ENCODE data around the gene GALNT17. TPM values are rescaled to one million over a fixed set of nuclear protein-coding genes. Genes with fewer than 3 reads are reported as not detected.

GALNT17 gene
- total RNA-seq, 1 donor from 2014 or later: 57.9 TPM

- DNase-seq: no peak
- intact Hi-C loops (cut with micrococcal nuclease): no loop called here
Observed at GRCh38 chr7:71267734-71268469, 136.0 kb downstream of the GALNT17 start.

GRCh38 chr7:71270558-71270957 is 138.6 kb downstream of the GALNT17 start:
- intact Hi-C loops (cut with micrococcal nuclease): no loop called here
- ATAC-seq (no peak), DNase-seq (no peak)

More at GRCh38 chr7:71267734-71268469, 136.0 kb downstream of the GALNT17 start:
- ATAC-seq: no peak

- ATAC-seq: no peak
- intact Hi-C loops (cut with micrococcal nuclease): no loop called here
Observed at GRCh38 chr7:71271203-71271602, 139.3 kb downstream of the GALNT17 start.

GRCh38 chr7:71272509-71273490 is 140.9 kb downstream of the GALNT17 start:
- intact Hi-C loops (cut with micrococcal nuclease): no loop called here
- peak; percentile 72 for ATAC-seq

More at GRCh38 chr7:71271203-71271602, 139.3 kb downstream of the GALNT17 start:
- no peak for DNase-seq

GRCh38 chr7:71278257-71278656 is 146.3 kb downstream of the GALNT17 start:
- ATAC-seq (peak; percentile 84), DNase-seq (no peak)
- intact Hi-C loops (cut with micrococcal nuclease): no loop called here

More at GRCh38 chr7:71272509-71273490, 140.9 kb downstream of the GALNT17 start:
- peak; percentile 37 for DNase-seq

DNA sequence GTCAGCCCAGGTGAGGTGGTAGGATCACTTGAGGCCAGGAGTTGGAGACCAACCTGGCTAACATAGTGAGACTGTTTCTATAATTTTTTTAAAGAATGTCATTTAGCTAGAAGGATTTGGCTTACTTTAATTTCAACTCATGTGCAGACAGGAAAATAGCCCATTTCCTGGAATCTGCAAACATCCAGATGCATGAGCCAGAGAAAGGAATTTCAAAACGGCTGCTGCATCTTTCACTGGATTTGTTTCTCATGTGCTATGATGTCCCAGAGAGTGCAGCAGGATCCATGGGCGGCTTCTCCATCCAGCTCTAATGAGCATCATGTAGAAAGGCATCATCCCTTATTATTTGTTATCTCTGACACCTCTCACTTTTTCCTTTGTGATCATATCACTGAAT is 149.3 kb downstream of the GALNT17 start:
- DNase-seq: no peak
- ATAC-seq: no peak
- intact Hi-C loops (cut with micrococcal nuclease): no loop called here

DNA sequence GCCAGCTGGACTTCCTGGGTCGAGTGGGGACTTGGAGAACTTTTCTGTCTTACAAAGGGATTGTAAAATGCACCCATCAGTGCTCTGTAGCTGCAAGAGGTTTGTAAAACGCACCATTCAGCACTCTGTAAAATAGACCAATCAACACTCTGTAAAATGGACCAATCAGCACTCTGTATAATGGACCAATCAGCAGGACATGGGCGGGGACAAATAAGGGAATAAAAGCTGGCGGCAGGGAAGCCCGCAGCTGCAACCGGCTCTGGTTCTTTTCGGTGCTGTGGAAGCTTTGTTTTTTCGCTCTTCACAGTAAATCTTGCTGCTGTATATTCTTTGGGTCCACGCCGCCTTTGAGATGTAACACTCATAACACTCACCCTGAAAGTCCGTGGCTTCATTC is 151.9 kb downstream of the GALNT17 start:
- intact Hi-C loops (cut with micrococcal nuclease): no loop called here
- ATAC-seq (no peak), DNase-seq (no peak)

GRCh38 chr7:71285571-71286145 is 153.7 kb downstream of the GALNT17 start:
- no peak for DNase-seq
- intact Hi-C loops (cut with micrococcal nuclease): no loop called here
- no peak for ATAC-seq

GRCh38 chr7:71286336-71286735 is 154.4 kb downstream of the GALNT17 start:
- intact Hi-C loops (cut with micrococcal nuclease): no loop called here
- peak; percentile 86 for ATAC-seq
- DNase-seq: no peak

- ATAC-seq: no peak
- intact Hi-C loops (cut with micrococcal nuclease): no loop called here
Observed at GRCh38 chr7:71286924-71287323, 155.0 kb downstream of the GALNT17 start.

DNA sequence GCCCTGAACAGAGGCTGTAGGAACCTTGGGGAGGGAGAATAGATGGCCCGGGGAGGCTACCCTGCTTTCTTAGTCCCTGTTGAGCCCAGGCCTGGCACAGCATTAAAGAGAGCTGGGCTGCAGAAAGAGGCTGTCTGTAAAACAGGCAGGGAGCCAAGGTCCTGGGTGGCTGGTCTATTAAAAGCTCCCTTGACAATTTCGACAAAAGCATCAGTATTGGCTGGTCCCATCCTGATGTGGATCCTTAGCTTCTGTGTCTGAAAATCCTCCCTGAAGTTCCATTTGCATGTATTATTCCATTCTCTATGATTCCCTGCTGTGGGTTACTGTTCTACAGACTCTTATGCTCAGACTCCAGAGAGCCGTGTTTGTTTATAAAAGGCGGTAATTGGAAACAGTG is 158.5 kb downstream of the GALNT17 start:
- intact Hi-C loops (cut with micrococcal nuclease): no loop called here
- ATAC-seq (peak; percentile 80), DNase-seq (peak; percentile 60)

More at GRCh38 chr7:71286924-71287323, 155.0 kb downstream of the GALNT17 start:
- no peak for DNase-seq

- ATAC-seq: peak; percentile 63
- no peak for DNase-seq
- intact Hi-C loops (cut with micrococcal nuclease): no loop called here
Observed at GRCh38 chr7:71298378-71298777, 166.4 kb downstream of the GALNT17 start.

- no peak for DNase-seq
- ATAC-seq: no peak
- intact Hi-C loops (cut with micrococcal nuclease): no loop called here
Observed at GRCh38 chr7:71300086-71300485, 168.1 kb downstream of the GALNT17 start.

GRCh38 chr7:71300603-71301002 is 168.7 kb downstream of the GALNT17 start:
- DNase-seq (no peak), ATAC-seq (no peak)
- intact Hi-C loops (cut with micrococcal nuclease): no loop called here

- no peak for ATAC-seq
- DNase-seq: no peak
- intact Hi-C loops (cut with micrococcal nuclease): no loop called here
Observed at GRCh38 chr7:71301167-71301566, 169.2 kb downstream of the GALNT17 start.

- intact Hi-C loops (cut with micrococcal nuclease): no loop called here
- DNase-seq: no peak
- ATAC-seq: no peak
Observed at GRCh38 chr7:71303566-71303965, 171.6 kb downstream of the GALNT17 start.

DNA sequence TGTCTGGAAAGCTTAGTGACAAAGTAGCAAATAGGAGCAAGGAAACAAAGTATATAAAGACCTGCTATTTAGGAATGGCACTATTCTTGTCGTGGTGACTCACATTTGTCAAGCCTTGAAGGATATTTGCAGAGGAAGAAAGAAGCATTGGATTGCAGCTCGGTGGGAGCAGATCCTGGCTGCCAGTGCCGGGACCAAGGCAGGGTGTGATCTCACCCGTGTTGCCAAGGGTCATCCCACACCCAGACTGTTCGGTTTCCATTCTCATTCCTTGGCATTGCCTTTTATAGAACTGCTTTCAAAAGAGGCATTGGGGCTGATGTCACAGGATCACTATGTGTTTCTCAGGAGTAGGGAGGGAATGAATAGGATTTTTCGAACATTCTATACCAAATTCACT is 176.2 kb downstream of the GALNT17 start:
- DNase-seq: peak; percentile 37
- ATAC-seq: peak; percentile 89
- intact Hi-C loops (cut with micrococcal nuclease): no loop called here

GRCh38 chr7:71311576-71311975 is 179.6 kb downstream of the GALNT17 start:
- intact Hi-C loops (cut with micrococcal nuclease): no loop called here
- ATAC-seq: no peak
- DNase-seq: no peak

DNA sequence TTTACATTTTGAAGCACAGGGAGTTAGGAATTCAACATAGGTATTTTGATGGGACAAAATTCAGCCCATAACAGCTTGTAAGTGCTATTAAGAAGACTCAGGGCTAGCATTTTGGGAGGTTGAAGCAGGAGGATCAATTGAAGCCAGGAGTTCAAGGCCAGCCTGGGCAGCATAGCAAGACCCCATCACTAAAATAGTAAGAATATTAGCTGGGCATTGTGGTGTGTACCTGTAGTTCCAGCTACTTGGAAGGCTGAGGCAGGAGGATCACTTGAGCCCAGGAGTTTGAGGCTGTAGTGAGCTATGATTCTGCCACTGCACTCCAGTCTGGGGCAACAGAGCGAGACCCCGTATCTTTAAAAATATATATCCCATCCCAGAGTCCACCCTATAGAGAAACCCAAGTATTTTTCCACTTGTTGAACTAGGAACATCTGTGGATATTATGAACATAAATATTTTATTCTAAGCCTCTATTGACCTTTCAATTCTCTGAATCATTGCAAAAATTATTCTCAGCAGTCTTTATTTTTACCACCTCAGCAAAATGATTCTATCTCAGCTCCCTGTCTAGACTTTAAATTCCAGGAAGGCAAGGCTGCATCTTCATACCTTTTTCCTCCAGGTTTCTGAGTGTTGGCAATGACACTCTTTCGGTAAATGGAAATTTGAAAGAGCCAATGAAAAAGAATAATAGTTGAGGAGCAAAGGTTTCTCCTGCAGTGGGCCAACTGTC is 181.0 kb downstream of the GALNT17 start:
- ATAC-seq (no peak), DNase-seq (no peak)
- intact Hi-C loops (cut with micrococcal nuclease): no loop called here
